ENCODE data around the gene SSMEM1.
"Not testable (repeated sequence)": the region's sequence is repeated elsewhere in the genome, so short reads cannot be mapped to it uniquely, and the experiment has no call there.

The SSMEM1 gene, protein sequence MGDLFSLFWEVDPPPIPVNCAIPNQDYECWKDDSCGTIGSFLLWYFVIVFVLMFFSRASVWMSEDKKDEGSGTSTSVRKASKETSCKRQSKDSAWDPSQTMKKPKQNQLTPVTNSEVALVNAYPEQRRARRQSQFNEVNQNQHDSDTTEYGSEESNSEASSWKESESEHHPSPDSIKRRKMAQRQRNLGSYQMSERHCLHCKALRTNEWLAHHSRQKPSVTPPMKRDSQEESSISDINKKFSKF

DNA sequence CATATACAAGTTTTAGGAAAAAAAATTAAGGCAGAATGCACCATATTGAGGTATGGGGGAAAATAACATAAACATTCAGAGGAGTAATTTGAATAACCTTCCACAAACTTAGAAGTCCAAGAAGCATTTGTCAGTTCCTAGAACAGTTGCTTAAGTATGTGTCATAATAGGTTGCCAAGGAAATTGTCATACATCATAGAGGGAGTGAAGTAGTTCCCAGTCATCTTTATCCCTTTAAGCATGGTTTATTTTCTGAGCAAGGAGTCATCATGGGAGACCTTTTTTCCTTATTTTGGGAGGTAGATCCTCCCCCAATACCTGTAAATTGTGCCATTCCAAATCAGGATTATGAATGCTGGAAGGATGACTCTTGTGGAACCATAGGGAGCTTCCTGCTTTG, at the start of gene SSMEM1:
TSS of gene SSMEM1 (plus strand) at position 219 of the 400 bp plus-strand sequence. CDS start at position 270, 51 bp downstream.
- no peak for DNase-seq

DNA sequence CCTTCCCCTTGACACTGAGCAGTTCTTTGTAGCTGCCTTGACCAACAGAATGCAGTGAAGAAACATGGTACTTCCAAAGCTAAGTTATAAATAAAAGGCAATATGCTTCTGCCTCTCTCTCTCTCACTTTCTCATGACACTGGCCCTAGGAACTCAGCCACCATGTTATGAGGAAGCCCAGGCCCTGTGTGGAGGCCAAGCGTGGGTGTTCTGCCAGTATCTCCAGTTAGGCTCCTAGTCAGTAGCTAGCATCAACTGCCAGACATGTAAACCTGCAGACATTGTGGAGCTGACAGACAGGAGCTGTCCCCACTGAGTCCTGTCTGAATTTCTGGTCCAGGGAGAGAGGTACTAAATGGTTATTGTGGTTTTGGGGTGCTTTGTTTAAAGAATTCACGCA, 47.6 kb upstream of the SSMEM1 start:
- no peak for DNase-seq

DNA sequence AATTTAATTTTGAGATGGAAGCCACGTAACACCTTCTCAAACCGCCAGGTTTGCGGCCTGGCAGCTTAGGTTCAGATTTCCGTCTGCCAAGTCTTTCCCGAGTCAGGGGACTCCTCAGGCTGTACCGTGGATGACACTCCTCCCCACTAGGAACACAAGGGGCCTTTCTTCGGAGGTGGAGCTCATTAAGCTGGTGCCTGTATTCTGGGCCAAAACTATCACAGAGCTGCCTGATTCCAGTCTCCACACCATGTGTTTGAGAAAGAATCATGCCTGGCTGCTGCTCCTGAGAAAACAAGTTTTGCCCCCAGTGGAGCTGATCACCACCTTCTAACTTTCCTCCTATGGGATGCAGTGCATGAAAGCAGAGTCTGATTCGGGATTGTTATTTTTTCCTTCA, 47.2 kb upstream of the SSMEM1 start:
- no peak for DNase-seq

DNA sequence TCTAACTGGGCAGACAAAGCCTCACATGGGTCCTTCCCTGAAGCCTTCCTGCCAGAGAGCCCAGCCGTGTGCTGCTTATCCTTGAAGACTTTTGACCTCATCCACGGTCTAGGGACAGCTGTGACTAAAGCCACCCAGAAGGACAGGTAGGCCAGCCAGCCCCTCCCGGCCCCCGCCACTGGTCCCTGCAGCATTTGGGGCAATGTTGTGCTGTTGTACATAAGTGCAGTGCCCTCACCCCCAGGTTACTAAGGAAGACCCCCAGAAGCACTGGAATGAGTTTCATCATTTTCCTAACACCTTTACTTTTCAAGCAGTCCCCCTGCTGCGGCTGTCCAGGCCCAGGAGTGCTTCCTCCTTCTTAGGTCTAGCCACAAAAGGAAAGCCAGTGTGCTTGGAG, 45.5 kb upstream of the SSMEM1 start:
- DNase-seq, result no peak

DNA sequence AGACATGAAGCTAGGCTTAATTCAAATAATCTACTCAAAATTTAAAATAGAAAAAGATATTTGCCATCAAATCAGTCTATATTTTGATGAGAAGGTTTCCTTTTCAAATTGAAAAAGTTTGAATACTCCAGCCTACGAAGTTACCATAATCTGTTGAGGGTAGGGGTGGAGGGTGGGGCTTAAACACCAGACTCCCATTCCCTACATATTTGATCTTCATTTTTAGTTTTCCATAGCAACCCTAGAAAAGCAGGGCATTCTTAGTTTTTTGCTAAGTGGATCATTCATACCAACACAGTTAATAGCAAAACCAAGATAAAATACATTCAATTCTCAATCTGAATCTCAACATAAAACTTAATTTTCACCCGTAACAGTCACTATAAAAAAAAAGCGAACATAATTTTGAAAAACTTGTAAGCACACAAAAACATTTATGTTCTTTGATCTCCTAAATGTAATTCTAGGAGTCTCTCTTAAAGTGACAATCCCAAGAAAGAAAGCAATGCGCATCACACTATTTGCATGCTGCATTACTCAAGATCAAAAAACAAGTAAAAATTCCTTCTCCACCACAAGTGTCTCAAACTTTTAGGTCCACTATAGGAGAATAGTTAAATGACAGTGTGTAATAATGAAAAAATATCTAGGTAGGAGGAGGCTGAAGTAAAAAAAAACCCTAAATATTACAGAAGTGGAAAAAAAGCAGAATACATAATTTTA, 33.3 kb upstream of the SSMEM1 start:
- no peak for DNase-seq

DNA sequence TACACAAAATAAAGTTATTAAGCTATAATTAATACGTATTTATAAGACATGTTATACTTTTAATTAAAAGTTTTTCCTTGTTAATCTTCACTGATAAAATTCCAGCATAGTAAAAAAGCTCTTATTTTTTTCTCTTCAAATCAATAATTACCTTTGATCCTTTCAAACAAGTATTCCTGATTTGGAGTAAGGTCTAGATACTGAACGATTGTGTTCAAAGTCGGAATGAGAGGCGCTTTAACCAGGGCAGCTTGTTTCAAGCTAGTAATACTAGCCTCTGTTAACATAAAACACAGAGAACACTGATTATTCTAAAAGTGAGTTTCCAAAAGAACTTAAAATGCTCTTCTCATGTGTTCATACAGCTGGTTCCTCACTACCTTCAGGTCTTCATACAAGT, 29.4 kb upstream of the SSMEM1 start:
- no peak for DNase-seq

DNA sequence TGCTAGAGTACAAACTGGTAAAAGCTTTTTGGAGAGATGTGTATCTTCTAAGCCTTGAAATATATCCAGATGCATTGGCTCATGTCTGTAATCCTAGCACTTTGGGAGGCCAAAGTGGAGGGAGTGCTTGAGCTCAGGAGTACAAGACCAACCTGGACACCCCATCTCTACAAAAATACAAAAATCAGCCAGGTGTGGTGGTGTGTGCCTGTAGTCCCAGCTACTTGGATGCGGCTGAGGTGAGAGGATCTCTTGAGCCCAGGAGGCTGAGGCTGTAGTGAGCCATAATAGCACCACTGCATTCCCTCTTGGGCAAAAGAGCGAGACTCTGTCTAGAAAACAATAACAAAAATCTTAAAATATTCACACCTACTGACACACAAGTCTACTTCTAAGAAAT, 28.0 kb upstream of the SSMEM1 start:
- DNase-seq, result no peak

DNA sequence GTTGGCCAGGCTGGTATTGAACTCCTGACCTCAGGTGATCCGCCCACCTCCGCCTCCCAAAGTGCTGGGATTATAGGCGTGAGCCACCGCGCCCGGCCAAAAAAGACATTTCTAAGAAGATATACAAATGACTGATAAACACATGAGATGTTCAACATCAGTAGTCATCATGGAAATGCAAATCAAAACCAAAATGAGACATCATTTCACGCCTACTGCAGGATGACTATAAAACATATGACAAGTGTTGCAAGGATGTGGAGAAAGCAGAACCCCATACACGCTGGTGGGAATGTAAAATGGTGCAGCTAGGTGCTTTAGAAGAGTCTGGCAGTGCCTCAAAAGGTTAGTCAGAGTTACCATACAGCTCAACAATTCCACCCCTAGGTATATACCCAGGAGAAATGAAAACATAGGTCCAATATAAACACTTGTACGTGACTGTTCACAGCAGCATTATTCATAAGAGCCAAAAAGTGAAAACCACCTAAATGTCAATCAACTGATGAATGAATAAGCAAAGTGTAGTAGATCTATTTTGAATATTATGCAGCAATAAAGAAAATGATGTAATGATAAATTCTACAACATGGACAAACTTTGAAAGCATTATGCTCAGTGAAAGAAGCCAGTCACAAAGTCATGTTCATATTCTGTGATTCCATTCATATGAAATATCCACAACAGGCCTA, 26.9 kb upstream of the SSMEM1 start:
- DNase-seq, result no peak

DNA sequence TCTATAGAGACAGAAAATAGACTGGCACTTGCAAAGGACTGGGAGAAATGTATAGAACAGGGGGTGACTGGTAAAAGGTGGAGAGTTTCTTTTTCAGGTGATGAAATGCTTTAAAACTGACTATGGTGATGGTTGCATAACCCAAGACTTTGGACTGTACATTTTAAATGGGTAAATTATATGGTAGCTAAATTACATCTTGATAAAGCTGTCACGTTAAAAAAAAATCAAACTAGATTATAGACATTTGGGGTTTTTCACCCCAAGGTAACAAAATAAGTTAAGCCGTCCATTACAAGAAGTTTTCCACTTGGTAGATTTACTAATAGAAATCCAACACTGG, 26.4 kb upstream of the SSMEM1 start:
- DNase-seq, result no peak

DNA sequence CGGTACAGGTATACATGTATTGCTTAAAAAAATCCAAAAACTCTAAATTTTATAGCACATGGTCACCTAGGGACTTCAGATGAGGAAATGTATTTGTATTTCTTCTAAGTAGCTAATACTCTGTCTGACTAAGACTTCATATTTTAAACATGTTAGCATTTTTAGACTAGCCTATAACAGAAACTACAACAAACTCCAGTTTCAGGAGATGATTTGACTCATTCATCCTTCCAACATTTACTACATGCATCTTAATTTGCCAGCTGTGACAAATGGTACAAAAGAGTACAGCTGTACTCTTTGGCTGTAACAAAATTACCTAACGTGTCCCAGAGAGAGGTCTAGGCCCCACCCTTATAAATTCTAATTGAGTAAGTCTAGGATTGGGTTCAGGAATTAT, 24.7 kb upstream of the SSMEM1 start:
- DNase-seq, result no peak

DNA sequence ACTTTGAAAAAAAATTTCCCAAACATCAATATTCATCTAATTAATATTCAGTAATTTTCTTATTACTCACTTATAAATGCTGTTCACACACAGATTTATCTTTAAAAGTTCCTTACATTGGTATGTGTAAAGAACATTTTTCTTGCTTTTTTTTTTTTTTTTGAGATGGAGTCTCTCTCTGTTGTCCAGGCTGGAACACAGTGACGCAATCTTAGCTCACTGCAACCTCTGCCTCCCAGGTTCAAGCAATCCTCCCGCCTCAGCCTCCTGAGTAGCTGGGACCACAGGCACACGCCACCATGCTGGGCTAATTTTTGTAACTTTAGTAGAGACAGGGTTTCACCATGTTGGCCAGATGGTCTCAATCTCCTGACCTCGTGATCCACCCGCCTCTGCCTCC, 23.3 kb upstream of the SSMEM1 start:
- not testable (repeated sequence) for DNase-seq

DNA sequence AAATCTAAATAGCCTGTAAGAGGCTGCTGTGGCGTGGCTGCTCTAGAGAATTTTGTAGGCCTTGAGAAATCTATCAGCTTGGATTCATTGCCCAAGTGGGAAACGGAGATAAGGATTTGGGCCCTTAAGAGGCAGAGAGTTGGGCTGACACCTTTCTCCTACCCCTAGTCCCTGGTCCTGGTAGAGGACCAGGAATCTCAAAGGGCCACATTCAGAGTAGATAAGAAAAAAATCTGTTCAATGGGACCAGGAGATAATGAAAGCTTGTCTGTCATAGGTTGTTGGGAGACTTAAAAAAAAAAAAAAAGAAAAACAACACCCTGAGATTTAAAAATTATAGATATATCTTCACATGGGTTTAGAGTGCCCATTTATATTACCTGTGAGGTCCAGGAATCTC, 20.3 kb upstream of the SSMEM1 start:
- no peak for DNase-seq

DNA sequence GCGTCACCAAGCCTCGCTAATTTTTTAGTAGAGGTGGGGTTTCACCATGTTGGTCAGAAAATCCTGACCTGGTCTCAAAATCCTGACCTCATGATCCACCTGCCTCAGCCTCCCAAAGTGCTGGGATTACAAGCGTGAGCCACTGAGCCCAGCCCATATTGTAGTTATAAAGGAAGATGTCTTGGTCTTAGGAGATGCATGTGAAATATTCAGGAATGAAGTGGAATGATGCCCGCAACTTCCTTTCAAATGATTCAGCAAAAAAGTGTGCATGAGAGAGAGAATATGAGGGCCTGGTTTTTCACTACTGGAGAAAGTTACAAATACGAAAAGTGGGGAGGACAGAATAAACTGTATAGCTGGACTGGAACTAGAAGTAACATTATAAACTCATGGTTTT, 18.3 kb upstream of the SSMEM1 start:
- DNase-seq, result no peak

DNA sequence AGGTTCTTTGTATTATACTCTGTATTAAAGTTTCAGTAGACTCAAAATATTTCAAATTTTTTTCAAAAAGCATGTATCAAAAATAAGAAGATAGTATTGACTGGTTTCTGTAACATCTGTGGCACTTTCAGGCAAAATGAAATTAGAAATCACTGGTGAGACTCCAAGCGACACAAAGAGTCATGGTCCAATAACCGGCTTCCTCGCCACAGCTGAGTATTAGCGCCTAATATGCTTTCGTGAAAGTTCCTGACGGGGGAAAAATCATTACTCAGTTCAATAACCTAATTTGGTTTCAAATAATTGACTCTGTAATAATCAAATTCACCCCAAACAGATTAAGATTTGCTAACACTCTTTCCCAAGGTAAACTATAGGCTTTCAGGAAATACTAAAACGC, 15.9 kb upstream of the SSMEM1 start:
- no peak for DNase-seq

DNA sequence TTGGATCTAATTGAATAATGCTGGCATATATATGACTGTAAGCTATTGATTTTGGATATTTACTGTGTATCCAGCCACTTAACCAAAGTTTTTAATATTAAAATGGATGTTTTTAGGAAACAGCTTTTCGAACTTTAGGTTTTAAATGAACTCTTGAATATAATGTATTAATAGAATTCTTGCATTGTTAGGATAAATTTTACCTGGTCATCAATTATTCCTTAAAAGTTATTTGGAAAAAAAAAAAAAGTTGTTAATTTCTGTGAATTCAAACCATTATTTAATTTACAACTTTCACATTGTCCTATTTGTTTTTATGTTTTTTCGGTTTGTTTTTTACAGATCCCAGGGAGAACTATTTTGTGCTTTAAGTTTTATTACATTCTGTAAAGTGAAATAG, 12.3 kb upstream of the SSMEM1 start:
- DNase-seq, result no peak

DNA sequence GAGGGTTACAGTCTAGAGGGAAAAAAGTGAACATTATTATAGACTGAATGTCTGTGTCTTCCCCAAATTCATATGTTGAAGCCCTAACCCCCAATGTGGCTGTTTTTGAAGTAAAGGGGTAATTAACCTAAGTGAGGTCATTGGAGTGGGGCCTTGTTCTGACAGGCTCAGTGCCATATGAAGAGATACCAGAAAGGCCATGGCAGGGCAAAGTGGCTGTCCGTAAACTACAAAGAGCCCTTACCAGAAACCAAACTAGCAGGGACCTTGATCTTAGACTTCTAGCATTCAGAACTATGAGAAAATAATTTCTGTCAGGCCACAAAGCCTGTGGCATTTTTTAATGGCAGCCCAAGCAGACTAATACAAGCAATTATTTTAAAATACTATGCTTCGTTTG, 11.2 kb upstream of the SSMEM1 start:
- no peak for DNase-seq

DNA sequence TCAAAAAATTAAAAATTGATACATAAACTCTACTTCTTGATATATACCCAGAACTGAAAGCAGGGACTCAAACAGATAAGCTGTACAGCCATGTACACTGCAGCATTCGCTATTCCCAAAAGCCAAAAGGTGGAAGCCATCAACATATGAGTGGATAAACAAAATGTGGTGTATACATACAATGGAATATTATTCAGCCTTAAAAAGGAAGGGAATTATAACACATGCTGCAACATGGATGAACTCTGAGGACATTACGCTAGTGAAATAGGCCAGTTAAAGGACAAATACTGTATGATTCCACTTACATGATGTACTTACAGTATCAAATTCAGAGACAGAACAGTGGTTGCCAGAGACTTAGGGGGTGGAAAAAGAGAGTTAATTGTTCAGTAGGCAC, 10.6 kb upstream of the SSMEM1 start:
- no peak for DNase-seq

DNA sequence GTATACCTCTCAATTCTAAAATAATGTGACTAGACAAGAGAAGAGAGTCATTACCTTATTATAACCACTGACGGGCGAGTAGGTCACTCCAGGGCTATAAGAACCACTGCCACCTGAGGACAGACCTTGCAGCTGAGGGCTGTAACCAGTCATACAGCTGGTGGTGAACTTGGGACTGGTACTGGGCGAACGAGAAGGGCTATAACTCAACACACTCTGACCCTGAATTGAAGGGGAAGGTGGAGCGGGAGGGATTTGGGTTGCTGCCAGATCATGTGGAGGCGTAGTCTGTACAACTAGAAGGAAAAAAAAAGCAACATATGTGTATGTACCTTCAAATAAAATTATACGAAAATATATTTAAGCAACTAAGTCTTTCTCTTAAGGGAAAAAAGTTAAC, 5.9 kb upstream of the SSMEM1 start:
- DNase-seq, result no peak

DNA sequence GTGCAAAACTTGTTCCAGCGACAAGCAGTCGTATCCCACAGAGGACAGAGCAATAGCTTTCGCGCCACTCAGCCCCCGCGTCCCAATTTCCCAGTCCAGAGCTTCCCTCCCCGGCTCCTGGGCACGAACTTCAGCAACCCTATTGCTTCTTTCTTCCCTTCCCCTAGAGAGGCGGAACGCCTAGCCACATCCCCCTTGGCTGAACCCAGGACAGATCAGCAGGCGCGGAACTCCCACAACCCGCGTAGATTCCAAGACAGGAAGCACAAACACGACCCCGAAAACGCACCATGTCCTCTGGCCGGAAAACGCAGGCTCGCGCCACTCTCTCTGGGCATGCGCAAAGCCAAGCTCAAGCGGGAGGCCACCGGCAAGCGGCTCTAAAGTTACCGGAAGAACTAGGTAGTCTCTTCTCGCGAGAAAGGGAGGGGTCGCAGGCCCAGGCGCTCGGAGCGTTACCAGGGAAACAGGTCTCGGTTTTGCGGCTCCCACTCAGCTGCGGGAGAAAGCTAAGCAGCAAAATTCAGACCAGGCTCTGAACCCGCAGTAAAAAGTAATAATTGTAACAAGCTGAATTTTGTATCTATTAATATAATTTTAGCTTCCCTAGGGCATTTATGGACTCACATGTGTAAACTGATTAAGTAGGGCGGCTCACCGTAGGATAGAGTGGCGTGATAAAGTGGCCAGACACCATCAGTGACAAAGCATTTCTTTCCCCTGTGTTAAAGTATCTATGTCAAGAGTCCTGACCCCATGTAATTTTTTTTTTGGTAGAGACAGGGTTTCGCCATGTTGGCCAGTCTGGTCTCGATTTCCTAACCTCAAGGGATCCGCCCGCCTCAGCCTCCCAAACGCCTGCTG, 2.3 kb upstream of the SSMEM1 start, which contains the start of gene TMEM209:
TSS of gene TMEM209 (minus strand) at position 323 of the 864 bp plus-strand sequence. CDS start at position 292, 31 bp downstream.
- peak; percentile 99 for DNase-seq

DNA sequence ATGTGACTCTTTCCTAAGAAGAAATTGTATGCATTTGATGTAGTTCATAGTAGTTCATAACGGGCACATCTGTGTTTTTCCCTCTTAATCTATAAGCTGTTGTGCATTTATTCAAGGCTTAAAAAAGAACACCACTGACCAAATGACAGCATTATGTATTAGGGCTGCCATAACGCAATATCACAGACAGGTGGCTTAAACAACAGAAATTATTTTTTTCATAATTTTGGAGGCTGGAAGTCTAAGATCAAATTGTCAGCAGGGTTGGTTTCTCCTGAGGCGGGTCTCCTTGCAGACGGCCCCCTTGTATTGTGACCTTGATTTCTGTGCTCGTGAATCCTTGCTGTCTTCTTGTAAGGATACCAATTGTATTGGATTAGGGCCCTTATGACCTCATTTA, 627 bp upstream of the SSMEM1 start:
- no peak for DNase-seq

DNA sequence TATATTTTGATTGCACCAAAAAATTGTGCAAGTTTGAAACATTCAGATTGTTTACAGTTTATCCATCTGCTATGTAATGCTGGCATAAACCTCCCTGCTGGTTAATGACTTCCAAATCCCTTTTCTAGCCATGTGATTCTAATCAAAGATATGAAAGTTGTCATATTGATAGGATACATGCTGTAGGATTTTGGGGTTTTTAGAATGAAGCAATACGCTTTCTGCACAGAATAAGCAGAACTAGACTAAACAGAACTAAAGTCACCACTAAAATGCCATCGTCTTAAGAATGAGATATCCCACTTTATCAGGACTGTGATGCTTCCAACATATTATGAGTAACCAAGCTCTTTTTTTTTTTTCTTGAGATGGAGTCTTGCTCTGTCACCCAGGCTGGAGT, 856 bp downstream of the SSMEM1 start:
- no peak for DNase-seq

DNA sequence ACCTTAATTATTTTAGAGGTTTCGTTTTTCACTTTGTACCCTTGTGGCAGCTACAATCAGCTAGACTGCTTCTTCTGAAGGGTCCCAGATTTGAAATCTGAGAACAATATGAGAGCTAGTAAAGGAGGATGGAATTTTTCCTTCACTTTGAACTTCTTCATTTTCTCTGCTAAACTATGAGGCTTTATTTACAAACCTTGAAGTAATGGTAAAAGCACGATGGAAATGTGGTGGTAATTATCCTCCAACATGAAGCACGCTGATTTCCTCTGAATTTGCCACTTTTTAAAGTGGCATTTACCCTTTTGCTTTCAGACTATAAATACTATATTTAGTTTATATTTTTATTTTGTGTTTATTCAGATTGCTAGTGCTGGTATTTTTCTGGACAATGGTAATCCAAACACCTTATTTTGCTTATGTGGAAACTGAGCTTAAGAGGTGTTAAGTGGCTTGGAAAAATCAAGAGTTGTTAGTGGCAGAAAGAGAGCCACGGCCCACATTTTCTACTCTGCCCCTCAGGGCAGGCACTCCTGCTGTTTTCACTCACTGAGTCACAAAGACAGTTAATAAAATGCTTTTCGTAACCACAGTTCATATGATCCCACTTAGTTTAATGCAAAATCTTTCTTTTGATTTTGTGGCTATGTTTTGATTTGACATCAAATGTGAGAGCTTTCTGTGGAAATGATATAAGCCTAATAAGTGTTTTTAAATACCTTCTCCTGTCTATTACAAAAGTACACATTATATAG, 2.7 kb downstream of the SSMEM1 start:
- DNase-seq, result no peak

DNA sequence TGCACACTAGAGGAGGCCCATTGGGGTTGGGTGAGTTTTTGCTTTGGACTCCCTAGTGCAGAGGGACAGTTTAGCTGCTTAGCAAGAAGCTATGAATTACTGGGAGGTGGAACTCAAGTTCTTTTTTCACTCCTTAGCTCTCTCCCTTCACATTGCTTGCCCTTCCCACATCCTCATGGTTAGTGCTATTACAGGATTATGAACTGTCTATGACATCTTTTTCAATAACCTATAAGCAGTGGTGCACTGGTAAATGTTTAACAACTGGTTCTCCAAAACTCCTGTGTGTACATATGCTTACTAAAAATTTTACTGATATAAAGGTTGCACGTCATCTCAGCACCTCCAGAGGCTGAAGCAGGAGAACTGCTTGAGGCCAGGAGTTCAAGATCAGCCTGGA, 6.2 kb downstream of the SSMEM1 start:
- DNase-seq, result no peak
